ENCODE data around the gene PRKN. TPM values are rescaled to one million over a fixed set of nuclear protein-coding genes. Genes with fewer than 3 reads are reported as not detected.

PRKN gene
- total RNA-seq, 1 experiment from 2014 or later = not detected

DNA sequence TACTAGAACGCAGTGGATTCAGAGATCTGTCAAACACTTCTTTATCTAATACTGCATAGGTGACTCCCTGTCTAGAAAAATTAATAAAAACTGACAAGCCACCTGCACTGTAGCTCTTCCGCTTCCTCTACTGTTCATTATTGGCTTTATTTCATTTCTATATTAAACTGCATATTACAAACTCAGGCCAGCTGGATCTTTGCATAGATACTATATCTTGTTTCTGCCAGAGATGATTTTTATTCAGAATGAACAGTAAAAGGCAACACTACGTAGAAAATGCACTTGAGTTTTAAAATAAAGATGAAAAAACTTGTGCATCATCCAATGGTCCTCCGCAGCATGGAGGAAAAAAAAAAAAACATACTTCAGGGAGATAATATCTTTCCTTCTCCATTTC, 508.3 kb downstream of the PRKN start:
- 0 out of 2 replicates have a peak, but pooled peaks cover 5% of the 10 kb centered on the region for H3K27me3 ChIP-seq (ENCODE audit: insufficient read depth, low read depth)
- POLR2A ChIA-PET (ENCODE audit: unreplicated experiment) = no interaction called here
- BruUV-seq (replicated peaks) = no TSS peak

DNA sequence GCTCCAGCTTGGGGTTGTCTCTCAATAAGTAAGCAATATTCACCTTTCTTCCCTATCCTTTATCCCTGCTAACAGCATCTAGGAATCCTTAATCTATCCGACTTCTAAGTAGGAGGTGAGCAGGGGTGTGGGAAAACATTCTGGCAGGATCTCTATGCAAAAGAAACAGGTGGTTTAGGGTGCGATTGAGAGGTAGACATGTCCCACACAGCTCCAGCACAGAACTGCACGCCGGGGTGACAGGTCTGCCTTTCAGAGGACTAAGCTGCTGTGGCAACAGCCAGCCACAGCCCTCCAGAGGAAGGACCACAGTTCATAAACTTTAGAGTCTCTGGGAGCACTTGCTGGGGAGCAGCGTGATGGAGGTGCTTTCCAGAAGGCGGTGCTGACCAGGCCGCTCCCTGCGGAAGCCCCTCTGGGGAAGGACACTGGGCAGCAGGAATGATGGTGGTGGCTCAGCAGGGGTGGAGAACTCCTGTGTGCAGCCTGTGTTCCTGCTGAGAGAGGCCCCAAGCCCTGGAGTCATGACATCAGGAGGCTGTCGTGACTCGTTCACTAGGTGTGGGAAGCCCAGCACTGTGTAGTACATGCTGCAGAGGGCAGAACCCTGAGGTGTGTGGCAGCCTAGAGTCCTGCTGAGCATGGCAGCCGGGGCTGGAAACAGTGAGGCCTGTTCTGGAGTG, 509.6 kb downstream of the PRKN start:
- no peak overlapping the region for H3K27ac ChIP-seq
- H3K4me3 ChIP-seq = no peak overlapping the region
- ChIA-PET CTCF (no interaction called here), POLR2A (ENCODE audit: unreplicated experiment) (no interaction called here)
- H3F3A ChIP-seq (ENCODE audit: insufficient read depth, low read depth) = no peaks in the 10 kb centered on the region
- H3K4me2 ChIP-seq = no peak overlapping the region
- no peaks in the 10 kb centered on the region for H4K20me1 ChIP-seq (ENCODE audit: insufficient read depth)
- no TSS peak for BruUV-seq (replicated peaks)
- H3K36me3 ChIP-seq (ENCODE audit: low read depth) = no peaks in the 10 kb centered on the region
- H3K27me3 ChIP-seq (ENCODE audit: insufficient read depth, low read depth) = 0 out of 2 replicates have a peak, but pooled peaks cover 5% of the 10 kb centered on the region
- H3K9me3 ChIP-seq (ENCODE audit: insufficient read depth, low read depth) = no peaks in the 10 kb centered on the region
- no peak overlapping the region for H2AFZ ChIP-seq
- no peak for DNase-seq
- no peaks in the 10 kb centered on the region for H3K79me2 ChIP-seq (ENCODE audit: low read depth)
- H3K9me2 ChIP-seq (ENCODE audit: insufficient read depth) = no peaks in the 10 kb centered on the region
- no peaks in the 10 kb centered on the region for H3K4me1 ChIP-seq (replicated peaks; ENCODE audit: insufficient read depth)
- no peak for TF ChIP-seq EZH2 (IDR thresholded peaks at IDR 0.05; ENCODE audit: low read depth)
- TF ChIP-seq, protein P1, sequence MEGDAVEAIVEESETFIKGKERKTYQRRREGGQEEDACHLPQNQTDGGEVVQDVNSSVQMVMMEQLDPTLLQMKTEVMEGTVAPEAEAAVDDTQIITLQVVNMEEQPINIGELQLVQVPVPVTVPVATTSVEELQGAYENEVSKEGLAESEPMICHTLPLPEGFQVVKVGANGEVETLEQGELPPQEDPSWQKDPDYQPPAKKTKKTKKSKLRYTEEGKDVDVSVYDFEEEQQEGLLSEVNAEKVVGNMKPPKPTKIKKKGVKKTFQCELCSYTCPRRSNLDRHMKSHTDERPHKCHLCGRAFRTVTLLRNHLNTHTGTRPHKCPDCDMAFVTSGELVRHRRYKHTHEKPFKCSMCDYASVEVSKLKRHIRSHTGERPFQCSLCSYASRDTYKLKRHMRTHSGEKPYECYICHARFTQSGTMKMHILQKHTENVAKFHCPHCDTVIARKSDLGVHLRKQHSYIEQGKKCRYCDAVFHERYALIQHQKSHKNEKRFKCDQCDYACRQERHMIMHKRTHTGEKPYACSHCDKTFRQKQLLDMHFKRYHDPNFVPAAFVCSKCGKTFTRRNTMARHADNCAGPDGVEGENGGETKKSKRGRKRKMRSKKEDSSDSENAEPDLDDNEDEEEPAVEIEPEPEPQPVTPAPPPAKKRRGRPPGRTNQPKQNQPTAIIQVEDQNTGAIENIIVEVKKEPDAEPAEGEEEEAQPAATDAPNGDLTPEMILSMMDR (conservative IDR thresholded peaks at IDR 0.05) = no peak
- intact Hi-C loops (cut with micrococcal nuclease; ENCODE audit: unreplicated experiment) = no loop called here

More for the DNA sequence above, 508.3 kb downstream of the PRKN start:
- TF ChIP-seq, protein P1 (conservative IDR thresholded peaks at IDR 0.05) = no peak
- no peak for TF ChIP-seq EZH2 (IDR thresholded peaks at IDR 0.05; ENCODE audit: low read depth)
- H3K4me2 ChIP-seq = no peak overlapping the region
- no peaks in the 10 kb centered on the region for H3F3A ChIP-seq (ENCODE audit: insufficient read depth, low read depth)
- no peaks in the 10 kb centered on the region for H4K20me1 ChIP-seq (ENCODE audit: insufficient read depth)
- H3K9me2 ChIP-seq (ENCODE audit: insufficient read depth) = no peaks in the 10 kb centered on the region
- no peaks in the 10 kb centered on the region for H3K9me3 ChIP-seq (ENCODE audit: insufficient read depth, low read depth)
- H2AFZ ChIP-seq = no peak overlapping the region
- no peaks in the 10 kb centered on the region for H3K79me2 ChIP-seq (ENCODE audit: low read depth)
- H3K4me3 ChIP-seq = no peak overlapping the region
- CTCF ChIA-PET = no interaction called here
- no peaks in the 10 kb centered on the region for H3K4me1 ChIP-seq (replicated peaks; ENCODE audit: insufficient read depth)
- H3K36me3 ChIP-seq (ENCODE audit: low read depth) = no peaks in the 10 kb centered on the region
- intact Hi-C loops (cut with micrococcal nuclease; ENCODE audit: unreplicated experiment) = no loop called here
- DNase-seq = no peak
- no peak overlapping the region for H3K27ac ChIP-seq

DNA sequence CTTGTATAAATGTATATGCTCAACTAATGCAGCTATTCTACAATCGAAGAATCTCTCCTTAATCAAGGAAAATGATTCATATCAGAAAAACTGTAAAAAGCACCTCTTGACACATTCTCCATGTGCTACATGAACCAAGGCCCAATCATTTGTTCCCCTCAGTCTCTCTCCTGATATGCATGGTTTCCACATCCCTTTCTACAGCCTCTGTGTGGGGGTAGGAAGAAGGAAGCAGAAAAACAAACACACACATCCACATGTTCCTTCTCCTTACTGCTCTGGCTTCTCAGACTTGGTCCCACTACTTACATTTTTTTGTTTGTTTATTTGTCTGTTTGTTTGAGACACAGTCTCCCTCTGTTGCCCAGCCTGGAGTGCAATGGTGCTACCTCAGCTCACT, 510.5 kb downstream of the PRKN start:
- Histone ChIP-seq H3K9me2 (ENCODE audit: insufficient read depth) (no peaks in the 10 kb centered on the region), H3K36me3 (ENCODE audit: low read depth) (no peaks in the 10 kb centered on the region), H2AFZ (no peak overlapping the region), H3K4me2 (no peak overlapping the region), H3K4me1 (replicated peaks; ENCODE audit: insufficient read depth) (no peaks in the 10 kb centered on the region), H3K4me3 (no peak overlapping the region), H3K27ac (no peak overlapping the region), H3F3A (ENCODE audit: insufficient read depth, low read depth) (no peaks in the 10 kb centered on the region), H3K79me2 (ENCODE audit: low read depth) (no peaks in the 10 kb centered on the region), H4K20me1 (ENCODE audit: insufficient read depth) (no peaks in the 10 kb centered on the region), H3K9me3 (ENCODE audit: insufficient read depth, low read depth) (no peaks in the 10 kb centered on the region), H3K27me3 (ENCODE audit: insufficient read depth, low read depth) (0 out of 2 replicates have a peak, but pooled peaks cover 5% of the 10 kb centered on the region)
- BruUV-seq (replicated peaks) = no TSS peak
- TF ChIP-seq, protein P1 (conservative IDR thresholded peaks at IDR 0.05) = no peak
- no peak for TF ChIP-seq EZH2 (IDR thresholded peaks at IDR 0.05; ENCODE audit: low read depth)
- POLR2A ChIA-PET (ENCODE audit: unreplicated experiment) = no interaction called here
- intact Hi-C loops (cut with micrococcal nuclease; ENCODE audit: unreplicated experiment) = no loop called here
- DNase-seq = no peak
- CTCF ChIA-PET = no interaction called here
